Fibroblast of lung (primary cell): ENCODE results near the gene CALD1. TPM values are rescaled to one million over a fixed set of nuclear protein-coding genes. Genes with fewer than 3 reads are reported as not detected.

ENCODE experiments used
- DNase-seq, 2 donors: peaks; one replicate each; pipeline versions ENCODE4 v3.0.0 to v3.0.0-alpha.2; 2010; ENCODE audit warnings: low read depth in 2 of 2
- H2AFZ ChIP-seq: 2 replicates; pipeline ENCODE4 v1.5.1; 2012; ENCODE audit warnings: low read length, control low read depth, inconsistent platforms
- H3K27ac ChIP-seq: 2 replicates; pipeline ENCODE4 v1.5.1; 2011; ENCODE audit warnings: low read length, control low read depth; ENCODE audit not compliant: insufficient read depth
- H3K27me3 ChIP-seq: 2 replicates; pipeline ENCODE4 v1.5.1; 2011; ENCODE audit warnings: mild to moderate bottlenecking, low read length; ENCODE audit not compliant: control insufficient read depth, insufficient read depth
- H3K36me3 ChIP-seq: 2 replicates; pipeline ENCODE4 v1.5.1; 2011; ENCODE audit warnings: low read length; ENCODE audit not compliant: control insufficient read depth, insufficient read depth
- H3K4me1 ChIP-seq: 2 replicates; pipeline ENCODE4 v1.5.1; 2011; ENCODE audit warnings: low read length; ENCODE audit not compliant: control insufficient read depth, insufficient read depth; ENCODE audit errors: extremely low read depth
- H3K4me2 ChIP-seq: 2 replicates; pipeline ENCODE4 v1.5.1; 2011; ENCODE audit warnings: low read length, control low read depth; ENCODE audit not compliant: insufficient read depth; ENCODE audit errors: extremely low read depth
- H3K4me3 ChIP-seq, 4 experiments: fragments of 200-600 bp in 1 of 4; sonication (generic) in 1 of 4; replicated peaks in 1 of 4; 2 replicates each; pipeline ENCODE4 v1.5.1; 2011 to 2016; ENCODE audit warnings: low read length in 4 of 4, low read depth in 3 of 4, mild to moderate bottlenecking in 3 of 4, control low read depth in 2 of 4, inconsistent platforms in 1 of 4, mixed read lengths in 1 of 4; ENCODE audit not compliant: insufficient read depth in 1 of 4; ENCODE audit errors: control extremely low read depth in 1 of 4
- H3K79me2 ChIP-seq: 2 replicates; pipeline ENCODE4 v1.5.1; 2012; ENCODE audit warnings: mild to moderate bottlenecking, low read length, inconsistent platforms; ENCODE audit not compliant: control insufficient read depth, insufficient read depth
- H3K9ac ChIP-seq: 2 replicates; pipeline ENCODE4 v1.5.1; 2011; ENCODE audit warnings: mild to moderate bottlenecking, low read length, control low read depth; ENCODE audit not compliant: insufficient read depth
- H3K9me3 ChIP-seq: 2 replicates; pipeline ENCODE4 v1.5.1; 2012; ENCODE audit warnings: low read depth, low read length; ENCODE audit not compliant: control insufficient read depth, insufficient read depth
- H4K20me1 ChIP-seq: 2 replicates; pipeline ENCODE4 v1.5.1; 2011; ENCODE audit warnings: low read length; ENCODE audit not compliant: control insufficient read depth, insufficient read depth; ENCODE audit errors: extremely low read depth
- EZH2 ChIP-seq: IDR thresholded peaks from 2 replicates; pipeline ENCODE4 v1.5.1; 2012; ENCODE audit warnings: low read length, control low read depth, mild to moderate bottlenecking; ENCODE audit errors: missing control alignments
- polyA plus RNA-seq, 2 donors: library from polyadenylated mRNA; depleted of rRNA in 1 of 2; stranded (reverse) in 1 of 2; unstranded in 1 of 2; fragments of >200 nt; gene quantifications; 2 replicates each; pipeline ENCODE4 v1.2.1, GENCODE V29; 2011 to 2012; ENCODE audit warnings: missing spikeins in 1 of 2
- total RNA-seq: library from RNA; depleted of rRNA; stranded (reverse); fragments of >200 nt; gene quantifications from 2 replicates; pipeline ENCODE4 v1.2.1, GENCODE V29; 2014
- TF ChIP-seq, protein P1 (sequence below), 2 donors: IDR thresholded peaks in 1 of 2; conservative IDR thresholded peaks in 1 of 2; 1 replicate in 1 of 2; 2 replicates in 1 of 2; pipeline ENCODE4 v1.5.1; 2011 to 2012; ENCODE audit warnings: low read length in 2 of 2, control low read depth in 1 of 2, inconsistent platforms in 1 of 2, low read depth in 1 of 2, mild to moderate bottlenecking in 1 of 2

Gene CALD1
- total and polyA plus RNA-seq, 2 donors (not counting 1 experiment from before 2014, with no cell fraction given): 343 to 1,187 TPM

DNA sequence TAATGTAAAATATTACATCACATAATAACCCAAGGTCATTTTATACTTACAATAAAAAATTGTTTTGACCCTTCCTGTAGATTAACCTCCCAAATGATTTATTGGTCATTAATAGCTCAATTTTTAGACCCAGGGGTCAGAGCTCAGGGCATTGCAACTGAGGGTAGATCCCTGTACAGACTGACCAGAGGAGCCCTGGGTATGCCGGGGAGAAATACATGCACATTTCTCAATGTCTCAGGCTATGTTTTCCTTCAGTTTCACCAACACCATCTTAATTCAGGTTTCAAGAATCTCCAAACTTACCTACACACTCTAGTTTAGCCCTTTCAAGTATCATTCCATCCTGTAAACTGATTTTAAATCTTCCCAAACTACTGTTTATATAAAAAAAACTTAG, 46.2 kb downstream of the CALD1 start:
- DNase-seq: no peak
- H3K4me1 ChIP-seq: peaks cover 22% of the 10 kb centered on the region
- H2AFZ ChIP-seq: no peak overlapping the region
- no peak overlapping the region for H3K4me3 ChIP-seq
- H3K27ac ChIP-seq: peak overlapping the region; percentile 70
- H3K9me3 ChIP-seq: no peaks in the 10 kb centered on the region
- H3K27me3 ChIP-seq: no peaks in the 10 kb centered on the region
- TF ChIP-seq, protein P1, sequence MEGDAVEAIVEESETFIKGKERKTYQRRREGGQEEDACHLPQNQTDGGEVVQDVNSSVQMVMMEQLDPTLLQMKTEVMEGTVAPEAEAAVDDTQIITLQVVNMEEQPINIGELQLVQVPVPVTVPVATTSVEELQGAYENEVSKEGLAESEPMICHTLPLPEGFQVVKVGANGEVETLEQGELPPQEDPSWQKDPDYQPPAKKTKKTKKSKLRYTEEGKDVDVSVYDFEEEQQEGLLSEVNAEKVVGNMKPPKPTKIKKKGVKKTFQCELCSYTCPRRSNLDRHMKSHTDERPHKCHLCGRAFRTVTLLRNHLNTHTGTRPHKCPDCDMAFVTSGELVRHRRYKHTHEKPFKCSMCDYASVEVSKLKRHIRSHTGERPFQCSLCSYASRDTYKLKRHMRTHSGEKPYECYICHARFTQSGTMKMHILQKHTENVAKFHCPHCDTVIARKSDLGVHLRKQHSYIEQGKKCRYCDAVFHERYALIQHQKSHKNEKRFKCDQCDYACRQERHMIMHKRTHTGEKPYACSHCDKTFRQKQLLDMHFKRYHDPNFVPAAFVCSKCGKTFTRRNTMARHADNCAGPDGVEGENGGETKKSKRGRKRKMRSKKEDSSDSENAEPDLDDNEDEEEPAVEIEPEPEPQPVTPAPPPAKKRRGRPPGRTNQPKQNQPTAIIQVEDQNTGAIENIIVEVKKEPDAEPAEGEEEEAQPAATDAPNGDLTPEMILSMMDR (conservative IDR thresholded peaks at IDR 0.05 in 1 of 2, IDR thresholded peaks at IDR 0.05 in 1 of 2; ENCODE audit: low read depth in 1 of 2, low read length in 2 of 2): no peak
- no peak for TF ChIP-seq EZH2
- peaks cover 4% of the 10 kb centered on the region for H4K20me1 ChIP-seq
- H3K36me3 ChIP-seq: no peaks in the 10 kb centered on the region
- H3K79me2 ChIP-seq: peaks cover 63% of the 10 kb centered on the region
- H3K9ac ChIP-seq: no peak overlapping the region
- H3K4me2 ChIP-seq: no peak overlapping the region

GRCh38 chr7:134826105-134826504, 46.7 kb downstream of the CALD1 start:
- TF ChIP-seq, protein P1 (conservative IDR thresholded peaks at IDR 0.05 in 1 of 2, IDR thresholded peaks at IDR 0.05 in 1 of 2; ENCODE audit: low read depth in 1 of 2, low read length in 2 of 2): no peak
- no peak for TF ChIP-seq EZH2
- peak; percentile 91 to 97 for DNase-seq
- no peaks in the 10 kb centered on the region for H3K27me3 ChIP-seq
- H3K9ac ChIP-seq: no peak overlapping the region
- peaks cover 22% of the 10 kb centered on the region for H3K4me1 ChIP-seq
- no peaks in the 10 kb centered on the region for H3K36me3 ChIP-seq
- peaks cover 4% of the 10 kb centered on the region for H4K20me1 ChIP-seq
- H2AFZ ChIP-seq: no peak overlapping the region
- peak overlapping the region; percentile 70 for H3K27ac ChIP-seq
- H3K79me2 ChIP-seq: peaks cover 63% of the 10 kb centered on the region
- no peak overlapping the region for H3K4me3 ChIP-seq
- H3K4me2 ChIP-seq: no peak overlapping the region
- no peaks in the 10 kb centered on the region for H3K9me3 ChIP-seq

GRCh38 chr7:134827436-134827835, 48.0 kb downstream of the CALD1 start:
- Histone ChIP-seq H3K9me3 (no peaks in the 10 kb centered on the region), H3K4me1 (peaks cover 25% of the 10 kb centered on the region), H3K36me3 (no peaks in the 10 kb centered on the region), H3K4me2 (no peak overlapping the region), H3K27ac (peak overlapping the region; percentile 37), H3K4me3 (no peak overlapping the region), H2AFZ (no peak overlapping the region), H3K79me2 (peaks cover 63% of the 10 kb centered on the region), H3K9ac (peak overlapping the region; percentile 10), H3K27me3 (no peaks in the 10 kb centered on the region), H4K20me1 (peaks cover 4% of the 10 kb centered on the region)
- DNase-seq: no peak
- TF ChIP-seq EZH2: no peak
- TF ChIP-seq, protein P1 (conservative IDR thresholded peaks at IDR 0.05 in 1 of 2, IDR thresholded peaks at IDR 0.05 in 1 of 2; ENCODE audit: low read depth in 1 of 2, low read length in 2 of 2): no peak
